HG03196 (cell line): Measurements from ENCODE around the gene LIPT2.

ENCODE experiments used
- ATAC-seq: cut with Tn5 transposase; IDR thresholded peaks from one replicate; pipeline ENCODE4 v1.9.1; 2021; ENCODE audit not compliant: unreplicated experiment

The LIPT2 gene

DNA sequence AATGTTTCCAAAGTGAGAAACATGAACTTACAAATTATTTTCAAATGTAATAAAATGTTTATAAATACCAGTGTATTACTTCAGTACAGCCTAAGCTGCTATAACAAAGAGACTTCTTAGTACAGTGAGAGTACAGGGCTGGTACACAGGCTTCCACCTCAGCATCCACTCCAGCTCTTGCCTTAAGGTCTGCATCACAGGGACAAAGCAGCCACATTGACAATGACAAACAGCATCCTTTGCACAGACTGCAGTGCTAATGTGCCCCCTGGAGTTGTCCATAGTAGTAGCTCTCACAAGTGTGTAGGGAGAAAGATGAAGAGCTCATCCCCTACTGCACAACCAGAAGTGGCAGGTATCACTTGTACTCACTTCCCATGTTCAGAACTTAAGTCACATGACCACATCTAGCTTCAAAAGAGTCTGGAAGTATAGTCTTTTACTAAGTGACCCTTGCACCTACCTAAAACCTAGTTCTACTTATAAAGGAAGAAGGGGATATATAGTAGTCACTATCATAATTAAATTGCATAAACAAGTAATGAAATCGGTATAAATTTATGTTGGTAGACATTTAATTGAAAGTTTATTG lies 10.7 kb upstream of the LIPT2 start:
- no peak for ATAC-seq

DNA sequence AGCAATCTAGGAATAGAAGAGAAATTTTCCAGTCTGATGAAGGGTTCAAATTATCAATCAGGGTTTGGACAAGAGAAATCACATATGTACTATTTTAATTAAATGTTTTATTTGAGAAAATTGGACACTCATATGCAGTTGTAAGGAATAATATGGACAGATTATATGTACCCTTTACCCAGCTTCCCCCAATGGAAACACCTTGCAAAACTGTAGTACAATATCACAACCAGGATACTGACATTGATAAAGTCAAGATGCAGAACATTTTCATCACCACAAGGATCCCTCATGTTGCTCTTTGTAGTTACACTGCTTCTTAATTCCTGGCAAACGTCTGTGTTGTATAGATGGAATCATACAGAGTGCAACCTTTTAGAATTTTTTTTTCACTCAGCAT lies 1.4 kb upstream of the LIPT2 start:
- ATAC-seq: no peak

DNA sequence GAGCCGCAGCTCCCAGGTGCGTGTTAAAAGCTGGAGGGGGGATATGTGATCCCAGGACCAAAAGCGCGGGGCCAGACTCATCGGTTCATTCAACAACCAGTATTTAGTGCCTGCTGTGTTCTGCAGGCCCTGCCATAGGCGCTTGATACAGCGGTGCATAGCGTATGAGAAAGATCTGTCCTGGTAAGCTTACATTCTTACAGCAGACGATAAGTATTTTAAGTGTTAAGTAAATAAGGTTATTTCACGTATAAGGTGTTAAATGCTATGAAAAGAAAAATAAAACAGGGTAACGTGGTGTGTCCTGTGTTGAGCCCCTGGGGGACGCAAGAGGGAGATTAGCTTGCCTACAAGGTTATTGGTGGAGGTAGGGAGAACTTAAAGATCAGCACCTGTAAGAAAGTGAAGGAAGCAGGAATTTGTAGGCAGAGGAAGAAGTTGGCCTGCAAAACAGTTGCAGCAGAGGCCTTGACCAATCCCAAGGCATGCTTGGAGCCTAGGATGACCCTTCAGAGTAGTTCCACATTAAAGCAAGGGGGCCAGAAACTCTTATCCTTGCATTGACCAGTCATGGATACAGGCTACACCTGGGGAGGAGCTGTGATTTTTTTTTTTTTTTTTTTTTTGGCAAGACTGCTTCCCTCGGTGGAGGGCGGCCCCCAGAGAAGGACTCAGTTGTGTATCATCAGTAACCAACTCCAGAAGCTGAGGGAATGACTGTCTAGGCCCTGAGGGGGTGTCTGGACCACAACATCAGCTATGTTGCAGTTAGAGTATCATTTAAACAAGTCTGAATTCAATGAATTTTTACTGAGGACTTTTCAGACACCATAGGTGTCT lies 487 bp upstream of the LIPT2 start:
- no peak for ATAC-seq

DNA sequence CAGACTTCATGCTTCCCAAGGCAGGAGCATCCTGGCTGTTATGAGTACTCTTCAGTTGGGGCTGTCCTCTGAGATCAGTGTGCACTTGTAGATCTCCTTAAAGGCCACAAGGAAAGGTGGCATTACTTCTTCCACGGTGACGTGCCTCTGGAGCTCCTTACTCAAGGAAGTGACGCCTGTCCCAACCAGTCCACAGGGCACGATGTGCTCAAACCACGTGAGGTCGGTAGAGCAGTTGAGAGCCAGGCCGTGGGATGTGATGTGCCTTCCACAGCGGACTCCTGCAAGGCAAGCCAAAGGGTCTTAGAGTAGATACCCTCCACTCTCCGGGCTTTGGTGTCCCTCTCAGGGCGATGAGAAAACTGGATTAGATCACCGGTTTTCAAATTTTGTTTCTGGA lies 1.4 kb downstream of the LIPT2 start:
- no peak for ATAC-seq

DNA sequence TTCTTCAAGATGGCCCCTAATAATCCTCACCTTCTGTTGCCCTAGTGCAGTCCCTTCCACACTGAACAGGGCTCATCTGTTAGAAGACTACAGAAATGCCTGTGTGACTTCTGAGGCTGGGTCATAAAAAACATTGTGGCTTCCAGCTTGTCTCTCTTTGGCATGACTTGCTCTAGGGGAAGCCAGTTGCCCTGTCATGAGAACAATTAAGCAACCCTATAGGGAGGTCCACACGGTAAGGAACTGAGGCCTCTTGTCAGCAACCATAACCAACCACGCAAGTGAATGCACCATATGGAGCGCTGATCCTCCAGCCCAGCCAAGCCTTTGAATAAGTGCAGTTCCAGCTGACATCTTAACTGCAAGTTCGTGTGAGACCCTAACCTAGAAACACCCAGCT lies 2.6 kb downstream of the LIPT2 start:
- ATAC-seq: no peak

DNA sequence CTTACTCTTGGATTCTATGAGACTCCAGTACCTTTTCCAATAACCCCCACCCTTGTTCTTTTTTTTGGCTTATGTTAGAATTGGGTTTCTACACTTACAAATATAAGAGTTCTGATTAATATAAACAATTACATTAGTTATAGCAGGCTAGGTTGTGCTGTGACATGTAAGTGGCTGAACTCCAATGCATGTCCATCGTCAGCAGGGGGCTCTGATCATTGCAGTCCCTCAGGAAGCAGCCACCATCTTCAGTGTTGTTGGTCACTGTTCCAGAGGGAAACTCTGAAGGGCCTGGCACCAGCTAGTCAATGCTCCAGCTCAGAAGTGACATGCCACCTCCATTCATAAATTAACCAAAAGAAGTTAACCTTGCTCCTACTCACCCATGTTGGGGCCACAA lies 5.6 kb downstream of the LIPT2 start:
- ATAC-seq: no peak

DNA sequence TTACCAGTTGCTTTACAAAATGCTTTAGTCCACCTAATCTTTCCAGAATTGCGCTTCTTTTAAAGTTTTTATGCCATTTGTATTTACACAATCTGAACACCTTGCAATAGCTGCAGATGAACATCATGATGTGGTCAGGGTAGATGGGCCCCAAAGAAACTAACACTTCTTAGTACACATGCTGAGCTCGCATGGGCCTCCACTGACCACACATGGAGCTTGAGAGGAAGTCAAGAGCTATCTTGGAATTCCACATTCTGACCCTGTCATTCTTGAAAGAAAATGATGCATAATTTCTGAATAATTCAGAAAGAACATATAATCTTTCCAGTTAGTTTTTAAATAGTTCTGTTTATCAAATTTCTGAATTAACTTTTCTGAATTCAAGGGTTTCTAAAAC lies 7.7 kb downstream of the LIPT2 start:
- ATAC-seq: no peak

DNA sequence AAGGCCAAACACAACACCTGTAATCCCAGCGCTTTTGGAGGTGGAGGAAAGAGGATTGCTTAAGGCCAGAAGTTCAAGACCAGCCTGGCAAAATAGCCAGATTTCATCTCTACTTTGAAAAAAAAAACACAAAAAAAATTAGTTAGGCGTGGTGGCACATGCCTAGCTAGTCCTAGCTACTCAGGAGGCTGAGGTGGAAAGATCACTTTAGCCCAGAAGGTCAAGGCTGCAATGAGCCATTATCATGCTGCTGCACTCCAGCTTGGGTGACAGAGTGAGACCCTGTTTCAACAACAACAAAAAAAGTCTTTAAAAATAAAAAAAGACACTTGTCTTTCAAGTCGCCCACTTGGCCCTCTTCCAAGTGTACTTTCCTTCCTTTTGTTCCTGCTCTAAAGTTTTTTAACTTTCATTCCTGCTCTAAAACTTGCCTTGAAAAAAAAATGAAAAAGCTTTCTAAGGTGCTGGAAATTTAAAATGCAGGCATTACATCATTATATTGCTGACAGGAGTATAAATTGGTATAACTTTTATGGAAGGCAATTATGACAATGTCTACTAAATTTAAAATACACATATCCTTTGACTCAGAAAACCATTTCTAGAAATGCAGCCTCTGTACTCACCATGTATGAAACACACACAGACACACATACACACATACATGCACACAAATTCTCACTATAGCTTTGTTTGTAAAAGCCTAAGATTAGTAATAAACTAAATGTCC lies 12.7 kb downstream of the LIPT2 start:
- no peak for ATAC-seq

DNA sequence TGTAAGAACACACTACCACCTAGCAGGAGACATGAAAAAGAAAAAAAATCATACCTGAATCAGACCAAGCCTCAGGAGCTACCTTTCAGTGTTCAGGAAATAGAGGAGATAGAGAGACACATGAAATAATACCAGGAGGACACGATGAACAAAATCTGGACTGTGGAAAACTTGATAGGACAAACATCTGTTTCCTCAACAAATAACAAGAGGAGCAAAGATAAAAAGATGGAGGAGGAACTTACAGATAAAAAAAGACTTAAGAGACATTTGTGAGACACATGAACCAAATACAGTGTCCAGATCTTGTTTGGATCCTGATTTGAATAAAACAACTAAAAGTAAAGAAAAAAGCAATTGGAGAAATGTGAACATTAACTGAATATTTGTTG lies 13.8 kb downstream of the LIPT2 start:
- ATAC-seq: no peak

DNA sequence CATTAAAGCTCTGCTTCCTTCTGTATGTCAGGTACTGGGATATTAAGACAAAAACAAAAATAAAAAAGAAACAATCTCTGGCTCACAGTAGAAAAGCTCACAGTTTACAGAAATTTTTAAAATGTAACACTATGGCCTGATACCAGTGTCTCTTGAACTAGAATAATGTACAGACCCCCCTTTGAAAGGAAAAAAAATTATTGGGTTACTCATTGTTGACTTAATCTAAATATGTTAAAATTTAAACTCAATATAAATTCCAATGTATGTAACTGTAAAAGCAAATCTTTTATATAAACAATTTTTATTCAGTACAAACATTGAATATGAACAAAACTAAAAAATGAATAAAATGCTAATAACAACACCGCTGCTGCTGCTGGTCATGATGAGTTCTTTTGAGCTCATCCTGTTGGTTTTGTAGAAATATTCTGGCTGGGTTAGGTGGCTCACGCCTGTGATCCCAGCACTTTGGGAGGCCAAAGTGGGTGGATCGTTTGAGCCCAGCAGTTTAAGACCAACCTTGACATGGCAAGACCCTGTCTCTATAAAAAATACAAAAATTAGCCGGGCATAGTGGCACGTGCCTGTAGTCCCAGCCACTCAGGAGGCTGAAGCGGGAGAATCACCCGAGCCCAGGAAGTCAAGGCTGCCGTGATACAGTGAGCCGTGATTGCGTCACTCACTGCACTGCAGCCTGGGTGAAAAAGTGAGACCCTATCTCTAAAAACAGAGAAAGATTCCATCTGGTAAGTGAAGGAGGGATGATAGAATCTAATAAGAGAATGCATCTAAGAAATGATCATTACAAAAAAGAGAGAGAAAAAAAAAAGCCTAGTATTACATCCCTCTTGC lies 14.4 kb downstream of the LIPT2 start:
- no peak for ATAC-seq

DNA sequence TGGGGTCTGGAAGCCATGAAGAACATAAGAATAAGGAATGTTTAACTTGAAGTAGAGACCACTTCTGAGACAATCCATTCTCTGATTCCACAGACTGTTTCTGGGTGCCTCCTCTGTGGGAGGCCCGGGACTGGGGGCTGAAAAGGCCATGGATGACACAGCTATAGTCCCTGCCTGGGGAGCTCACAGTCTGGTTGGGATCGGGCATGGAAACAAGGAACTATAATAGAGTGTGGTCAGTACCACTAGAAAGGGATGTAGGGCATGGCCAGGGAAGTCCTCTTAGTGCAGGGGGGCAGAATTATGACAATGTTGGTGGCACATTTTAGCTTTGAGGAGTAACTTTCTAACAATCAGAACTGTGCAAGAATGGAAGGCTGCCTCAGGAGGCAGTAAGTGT lies 17.0 kb downstream of the LIPT2 start:
- ATAC-seq: no peak

DNA sequence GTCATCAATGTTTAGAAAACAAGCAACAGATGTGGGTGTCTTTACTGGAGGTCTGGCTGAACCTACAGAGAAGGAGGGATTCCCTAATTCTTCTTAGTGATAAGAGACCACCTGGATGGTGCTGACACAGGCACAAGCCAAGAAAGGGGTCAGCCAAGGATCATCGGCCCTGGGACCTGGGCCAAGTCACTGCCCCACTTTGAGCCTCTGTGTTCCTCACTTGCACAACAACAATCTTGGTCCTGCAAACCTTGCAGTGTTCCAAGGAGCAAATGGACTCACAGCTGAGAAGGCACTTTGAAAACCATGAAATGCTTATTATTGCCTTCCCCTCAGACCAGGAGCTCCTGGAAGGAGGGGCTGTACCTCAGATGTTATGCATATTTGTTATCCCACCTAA lies 19.2 kb downstream of the LIPT2 start:
- no peak for ATAC-seq

DNA sequence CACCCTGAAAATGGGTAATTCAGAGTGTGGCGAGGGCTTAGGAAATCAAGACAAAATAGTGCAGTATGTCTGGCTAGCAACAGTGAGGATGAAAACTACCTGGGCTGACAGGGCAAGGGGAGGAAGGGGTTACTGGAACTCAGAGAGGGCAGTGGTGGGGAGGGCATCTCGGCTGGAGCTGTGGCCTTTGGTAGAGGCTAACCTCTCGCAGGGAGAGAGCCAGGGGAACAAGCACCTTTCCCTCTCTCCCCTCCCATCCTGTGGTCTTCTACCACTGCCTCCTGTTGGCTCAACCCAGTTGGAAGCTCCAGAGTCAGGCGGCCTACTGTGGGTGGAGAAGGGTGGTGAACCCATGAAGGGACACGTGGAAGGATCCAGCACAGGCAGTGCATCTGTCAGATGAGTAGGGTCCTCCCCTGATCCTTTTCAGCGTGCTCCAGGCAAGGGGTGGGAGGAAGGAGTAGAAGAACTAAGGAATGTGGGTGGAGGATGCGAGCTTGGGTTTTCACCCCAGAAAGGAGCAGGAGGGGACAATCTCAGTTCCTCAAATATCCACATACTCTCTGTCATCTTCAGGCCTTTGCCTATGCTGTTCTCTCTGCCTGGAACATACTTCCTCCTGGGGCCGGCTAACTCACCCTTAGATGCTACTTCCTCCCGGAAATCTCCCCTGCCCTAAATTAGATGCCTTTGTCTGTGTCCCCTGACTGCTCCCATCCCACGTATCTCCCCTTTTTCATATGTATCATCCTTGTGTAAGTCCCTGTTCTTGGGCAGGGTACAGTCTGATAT lies 19.9 kb downstream of the LIPT2 start:
- no peak for ATAC-seq

DNA sequence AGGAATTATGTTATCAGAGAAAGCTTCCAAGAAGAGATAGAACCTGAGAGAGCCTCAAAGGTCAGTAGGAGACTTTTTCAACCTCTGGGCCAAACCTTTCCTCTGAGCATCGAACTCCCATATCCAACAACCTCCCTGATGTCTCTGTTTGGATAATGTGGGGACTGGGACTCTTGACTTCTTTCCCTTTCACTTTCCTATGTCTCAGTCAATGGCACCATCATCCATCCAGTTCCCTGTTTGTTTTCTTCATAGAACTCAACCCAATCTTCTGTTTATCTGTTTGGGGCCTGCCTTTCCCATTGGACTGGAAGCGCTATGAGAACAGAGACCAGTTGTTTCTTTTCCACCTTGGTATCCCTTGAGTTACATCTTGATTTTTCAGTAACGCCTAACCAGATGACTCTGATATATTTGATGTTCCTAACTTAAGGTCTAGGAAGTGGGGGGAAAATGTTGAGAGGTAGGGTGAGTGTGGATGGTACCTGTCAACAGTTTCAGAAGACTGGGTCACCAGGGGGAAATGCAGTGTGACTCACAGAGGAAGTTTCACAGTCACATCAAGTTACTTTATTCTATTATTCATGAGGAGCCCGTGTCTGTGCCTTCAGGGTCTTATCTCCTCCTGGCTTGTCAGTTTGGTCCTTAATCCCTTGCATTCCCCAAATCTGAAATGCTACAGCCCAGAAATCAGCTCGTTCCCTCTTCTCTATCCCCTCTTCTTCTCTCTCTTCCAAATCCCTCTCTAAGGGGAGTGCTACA lies 21.7 kb downstream of the LIPT2 start:
- ATAC-seq: no peak

DNA sequence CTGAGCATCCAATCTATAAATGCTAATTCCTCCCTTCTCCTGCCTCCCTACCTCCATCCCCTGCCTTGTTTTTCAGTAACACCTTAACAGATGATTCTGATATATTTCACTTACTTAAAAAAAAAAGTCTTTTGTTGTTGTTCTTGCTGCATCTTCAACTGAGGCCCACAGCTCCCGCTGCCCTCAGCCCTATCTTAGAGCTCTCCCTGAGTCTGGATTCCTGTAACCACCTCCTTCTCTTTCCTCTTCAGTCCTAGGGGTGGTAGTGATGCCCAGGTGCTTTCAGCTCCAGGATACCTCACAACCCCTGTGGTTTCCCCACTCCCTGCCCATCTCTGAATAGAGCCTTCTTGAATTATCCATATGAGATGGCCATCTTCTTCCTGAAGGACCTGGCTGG lies 22.5 kb downstream of the LIPT2 start:
- ATAC-seq: no peak

DNA sequence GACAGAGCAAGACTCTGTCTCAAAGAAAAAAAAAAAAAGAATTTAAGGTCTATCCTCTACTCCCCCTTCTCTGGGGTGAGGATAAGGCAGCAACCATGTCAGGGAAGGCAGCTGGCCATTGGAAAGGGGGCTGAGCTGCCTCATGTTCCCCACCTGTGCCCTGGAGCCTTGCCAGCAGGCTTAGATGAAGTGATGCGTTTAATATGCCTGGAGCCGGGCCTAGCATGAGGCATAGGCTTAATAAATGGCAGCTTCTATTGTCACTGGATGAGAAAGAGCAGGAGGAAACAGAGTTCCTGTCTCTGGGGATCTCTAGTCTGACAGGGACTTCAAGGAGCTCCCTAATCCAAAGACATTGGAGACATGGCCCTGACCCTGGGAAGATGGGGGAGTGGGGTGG lies 23.0 kb downstream of the LIPT2 start:
- no peak for ATAC-seq

DNA sequence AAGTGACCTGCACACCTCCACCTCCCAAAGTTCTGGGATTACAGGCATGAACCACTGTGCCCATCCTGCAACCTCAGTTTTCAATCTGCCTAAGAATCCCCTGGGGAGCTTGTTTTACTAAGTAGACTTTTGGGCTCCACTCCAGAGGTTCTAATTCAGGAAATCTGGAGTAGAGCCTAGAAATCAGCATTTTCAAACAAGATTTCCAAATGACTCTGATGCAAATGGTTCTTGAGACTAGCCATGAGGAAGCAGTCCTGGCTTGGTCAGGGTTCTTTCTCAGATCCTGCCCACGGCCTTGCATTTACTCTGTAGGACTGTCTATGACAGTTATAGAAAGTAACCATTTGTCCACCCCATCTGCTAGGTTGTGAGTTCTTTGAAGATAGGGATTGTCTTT lies 24.6 kb downstream of the LIPT2 start:
- no peak for ATAC-seq

DNA sequence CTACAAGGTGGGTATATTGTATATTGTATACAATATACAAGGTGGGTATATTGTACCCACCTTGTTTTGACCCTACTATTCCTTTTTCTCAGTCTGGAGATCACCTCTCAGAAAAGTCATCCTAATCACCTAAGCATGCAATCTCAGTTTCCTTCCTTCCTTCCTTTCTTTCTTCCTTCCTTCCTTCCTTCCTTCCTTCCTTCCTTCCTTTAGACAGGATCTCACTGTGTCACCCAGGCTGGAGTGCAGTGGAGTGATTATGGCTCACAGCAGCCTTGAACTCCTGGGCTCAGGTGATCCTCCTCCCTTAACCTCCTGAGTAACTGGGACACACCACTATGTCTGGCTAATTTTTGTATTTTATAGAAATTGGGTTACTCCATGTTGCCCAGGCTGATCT lies 25.0 kb downstream of the LIPT2 start:
- ATAC-seq: no peak

DNA sequence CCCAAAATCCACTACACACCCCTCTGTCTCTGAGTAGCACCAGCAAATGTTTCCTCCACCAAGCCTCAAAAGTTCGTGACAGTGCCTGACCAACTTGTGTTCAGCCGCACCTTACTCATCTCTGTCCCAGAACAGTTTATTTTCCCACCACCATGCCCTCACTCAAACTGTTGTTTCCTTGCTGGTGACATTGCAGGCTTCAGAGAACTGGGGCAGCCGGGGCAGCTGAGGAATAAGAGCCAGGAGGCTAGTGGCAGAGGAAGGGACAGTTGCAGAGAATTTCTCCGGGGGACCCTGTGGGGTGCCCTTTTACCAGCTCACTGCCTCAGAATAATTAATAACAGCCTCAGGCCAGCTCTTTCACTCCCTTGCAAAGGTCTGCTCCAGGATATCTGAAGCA lies 25.5 kb downstream of the LIPT2 start:
- ATAC-seq: no peak
